H9 (cell line): ENCODE results near the gene SLC25A15. TPM values are rescaled to one million over a fixed set of nuclear protein-coding genes. Genes with fewer than 3 reads are reported as not detected.

Experiments
- DNase-seq: peaks from one replicate; pipeline ENCODE4 v3.0.0-alpha.2; 2017
- H2AFZ ChIP-seq: one replicate; pipeline ENCODE4 v1.6.1; 2013; ENCODE audit warnings: mild to moderate bottlenecking, low read length, control low read depth, moderate library complexity
- H2AK5ac ChIP-seq: 2 replicates; pipeline ENCODE4 v1.6.1; 2013; ENCODE audit warnings: low read length, control low read depth, mixed read lengths; ENCODE audit not compliant: insufficient read length
- H2BK120ac ChIP-seq: one replicate; pipeline ENCODE4 v1.6.1; 2013; ENCODE audit warnings: low read depth, mild to moderate bottlenecking, low read length, control low read depth, inconsistent platforms; ENCODE audit not compliant: poor library complexity, severe bottlenecking
- H2BK12ac ChIP-seq: 2 replicates; pipeline ENCODE4 v1.6.1; 2013; ENCODE audit warnings: low read length, control low read depth, mixed read lengths, low read depth; ENCODE audit not compliant: insufficient read length
- H2BK15ac ChIP-seq: 2 replicates; pipeline ENCODE4 v1.6.1; 2013; ENCODE audit warnings: low read depth, low read length, control low read depth
- H2BK20ac ChIP-seq: one replicate; pipeline ENCODE4 v1.6.1; 2013; ENCODE audit warnings: low read depth, mild to moderate bottlenecking, low read length, control low read depth, inconsistent platforms; ENCODE audit not compliant: poor library complexity, severe bottlenecking
- H2BK5ac ChIP-seq: 2 replicates; pipeline ENCODE4 v1.6.1; 2013; ENCODE audit warnings: low read length, control low read depth, mixed read lengths; ENCODE audit not compliant: insufficient read length
- H3K14ac ChIP-seq: 2 replicates; pipeline ENCODE4 v1.6.1; 2013; ENCODE audit warnings: low read length, control low read depth; ENCODE audit not compliant: insufficient read depth
- H3K18ac ChIP-seq: 2 replicates; pipeline ENCODE4 v1.6.1; 2013; ENCODE audit warnings: low read depth, mild to moderate bottlenecking, mixed read lengths, low read length, control low read depth; ENCODE audit not compliant: insufficient read length
- H3K23ac ChIP-seq: 2 replicates; pipeline ENCODE4 v1.6.1; 2013; ENCODE audit warnings: low read length, control low read depth, mixed read lengths, low read depth; ENCODE audit not compliant: insufficient read length
- H3K23me2 ChIP-seq: 2 replicates; pipeline ENCODE4 v1.6.1; 2013; ENCODE audit warnings: low read depth, mild to moderate bottlenecking, mixed read lengths, low read length, control low read depth; ENCODE audit not compliant: insufficient read length, poor library complexity, severe bottlenecking
- H3K27ac ChIP-seq: 2 replicates; pipeline ENCODE4 v1.5.1; 2013; ENCODE audit warnings: low read length, control low read depth, mixed read lengths, low read depth; ENCODE audit not compliant: insufficient read length
- H3K27me3 ChIP-seq: 2 replicates; pipeline ENCODE4 v1.6.1; 2013; ENCODE audit warnings: low read length, control low read depth, inconsistent platforms; ENCODE audit not compliant: insufficient read depth
- H3K4ac ChIP-seq: 2 replicates; pipeline ENCODE4 v1.6.1; 2013; ENCODE audit warnings: low read depth, mild to moderate bottlenecking, control low read depth, inconsistent platforms, low read length, moderate library complexity
- H3K4me1 ChIP-seq: 2 replicates; pipeline ENCODE4 v1.6.1; 2013; ENCODE audit warnings: low read length, control low read depth, inconsistent platforms; ENCODE audit not compliant: insufficient read depth
- H3K4me2 ChIP-seq: 2 replicates; pipeline ENCODE4 v1.6.1; 2013; ENCODE audit warnings: low read length, control low read depth, mixed read lengths; ENCODE audit not compliant: insufficient read length, insufficient read depth
- H3K56ac ChIP-seq: 2 replicates; pipeline ENCODE4 v1.6.1; 2013; ENCODE audit warnings: low read depth, mild to moderate bottlenecking, mixed read lengths, low read length, control low read depth; ENCODE audit not compliant: insufficient read length
- H3K79me1 ChIP-seq: 2 replicates; pipeline ENCODE4 v1.6.1; 2013; ENCODE audit warnings: low read depth, mild to moderate bottlenecking, moderate library complexity, low read length, control low read depth, inconsistent platforms; ENCODE audit not compliant: insufficient read depth, poor library complexity, severe bottlenecking
- H3K79me2 ChIP-seq: 2 replicates; pipeline ENCODE4 v1.6.1; 2013; ENCODE audit warnings: low read length, control low read depth, inconsistent platforms; ENCODE audit not compliant: insufficient read depth
- H3K9ac ChIP-seq: 2 replicates; pipeline ENCODE4 v1.6.1; 2013; ENCODE audit warnings: low read length, control low read depth, mixed read lengths; ENCODE audit not compliant: insufficient read length; ENCODE audit errors: extremely low read depth
- H3K9me3 ChIP-seq: one replicate; pipeline ENCODE4 v1.6.1; 2013; ENCODE audit warnings: low read depth, low read length, inconsistent platforms; ENCODE audit not compliant: control insufficient read depth
- H3T11ph ChIP-seq: one replicate; pipeline ENCODE4 v1.6.1; 2013; ENCODE audit warnings: mild to moderate bottlenecking, low read length, control low read depth, inconsistent platforms
- H4K20me1 ChIP-seq: one replicate; pipeline ENCODE4 v1.6.1; 2013; ENCODE audit not compliant: control insufficient read depth, insufficient read length, insufficient read depth
- H4K5ac ChIP-seq: 2 replicates; pipeline ENCODE4 v1.6.1; 2013; ENCODE audit warnings: low read depth, mild to moderate bottlenecking, mixed read lengths, low read length, control low read depth; ENCODE audit not compliant: insufficient read length
- H4K8ac ChIP-seq: replicated peaks from 2 replicates; pipeline ENCODE4 v1.6.1; 2013; ENCODE audit warnings: low read length, control low read depth, mixed read lengths, low read depth; ENCODE audit not compliant: insufficient read length
- H4K91ac ChIP-seq: 2 replicates; pipeline ENCODE4 v1.6.1; 2013; ENCODE audit warnings: low read depth, mild to moderate bottlenecking, moderate library complexity, mixed read lengths, low read length, control low read depth; ENCODE audit not compliant: insufficient read length
- H3K27ac Mint-ChIP-seq, 3 experiments: 2 replicates in 2 of 3; 3 replicates in 1 of 3; pipeline ENCODE4 v1.8.0; 2020 to 2021; ENCODE audit warnings: mixed read lengths in 3 of 3, mild to moderate bottlenecking in 1 of 3, moderate library complexity in 1 of 3
- H3K27me3 Mint-ChIP-seq: 2 replicates; pipeline ENCODE4 v1.8.0; 2021; ENCODE audit warnings: low read depth, mild to moderate bottlenecking, moderate library complexity, mixed read lengths
- H3K36me3 Mint-ChIP-seq, 3 experiments: 2 replicates in 2 of 3; 3 replicates in 1 of 3; pipeline ENCODE4 v1.8.0; 2020 to 2021; ENCODE audit warnings: low read depth in 3 of 3, mixed read lengths in 3 of 3; ENCODE audit not compliant: insufficient read depth in 1 of 3
- H3K4me1 Mint-ChIP-seq, 2 experiments: 2 replicates each; pipeline ENCODE4 v1.8.0; 2020; ENCODE audit warnings: mixed read lengths in 2 of 2
- H3K4me3 Mint-ChIP-seq, 2 experiments: 2 replicates in 1 of 2; 3 replicates in 1 of 2; pipeline ENCODE4 v1.8.0; 2020 to 2021; ENCODE audit warnings: mild to moderate bottlenecking in 2 of 2, mixed read lengths in 2 of 2, moderate library complexity in 1 of 2
- H3K9me3 Mint-ChIP-seq, 2 experiments: 2 replicates in 1 of 2; 3 replicates in 1 of 2; pipeline ENCODE4 v1.8.0; 2020; ENCODE audit warnings: mild to moderate bottlenecking in 2 of 2, mixed read lengths in 2 of 2, moderate library complexity in 1 of 2
- WGBS: extraction: QIAGEN DNeasy Blood & Tissue Kit; methylation state at CpG from one replicate; pipeline ENCODE4 v1.1.7; 2013; ENCODE audit warnings: missing lambda C conversion rate, low lambda C conversion rate, mixed read lengths; ENCODE audit not compliant: insufficient read length; ENCODE audit errors: extremely low coverage; 5-methylcytosine and 5-hydroxymethylcytosine counted together
- total RNA-seq: library from RNA; stranded (reverse); gene quantifications from 2 replicates; pipeline ENCODE4 v1.2.1, GENCODE V29; 2021
- TF ChIP-seq, protein P1 (sequence below): fragments of 200-600 bp; sonication (generic); conservative IDR thresholded peaks from 3 replicates; pipeline ENCODE4 v1.8.0; 2021; ENCODE audit warnings: antibody characterized with exemption, mild to moderate bottlenecking

SLC25A15 gene
- total RNA-seq, 1 experiment from 2014 or later: 21.1 TPM

DNA sequence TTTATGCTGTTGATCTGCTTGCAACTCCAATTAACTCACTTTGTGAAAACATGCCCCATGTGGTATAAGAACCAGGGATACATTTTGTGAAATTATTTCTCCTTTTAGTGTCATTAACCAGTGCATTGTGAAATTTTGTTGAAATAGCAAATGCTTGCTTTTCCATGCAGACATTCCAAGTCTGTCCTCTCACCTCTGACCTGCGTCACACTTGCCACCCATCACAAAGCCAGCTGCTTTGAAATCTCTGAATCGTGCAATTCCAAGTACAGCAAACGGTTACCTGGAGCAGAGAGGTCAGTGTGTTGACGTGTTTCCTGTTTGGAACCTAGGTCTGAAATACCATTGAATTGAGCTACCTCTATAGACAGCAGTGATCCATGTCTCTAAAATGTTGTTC is 4.9 kb upstream of the SLC25A15 start:
- no peaks in the 10 kb centered on the region for H3K27me3 Mint-ChIP-seq
- Histone ChIP-seq H3K4me2 (no peak overlapping the region), H3K23ac (no peak overlapping the region), H2BK12ac (no peak overlapping the region), H2BK20ac (no peak overlapping the region), H3T11ph (no peak overlapping the region), H2BK120ac (no peak overlapping the region), H4K20me1 (no peaks in the 10 kb centered on the region), H3K79me1 (no peaks in the 10 kb centered on the region), H3K4me1 (no peaks in the 10 kb centered on the region), H3K18ac (no peak overlapping the region), H3K9ac (no peak overlapping the region), H2BK15ac (no peak overlapping the region), H2BK5ac (no peak overlapping the region), H3K79me2 (no peaks in the 10 kb centered on the region), H2AFZ (no peak overlapping the region), H3K27ac (no peak overlapping the region), H3K4ac (no peak overlapping the region), H3K14ac (no peak overlapping the region), H4K5ac (no peak overlapping the region), H3K9me3 (no peaks in the 10 kb centered on the region), H2AK5ac (no peak overlapping the region), H3K23me2 (no peaks in the 10 kb centered on the region), H3K27me3 (no peaks in the 10 kb centered on the region), H3K56ac (no peak overlapping the region), H4K8ac (no peak overlapping the region), H4K91ac (no peak overlapping the region)
- peaks cover 4 to 6% of the 10 kb centered on the region in 2 experiments for H3K4me1 Mint-ChIP-seq
- no peak overlapping the region for H3K27ac Mint-ChIP-seq
- H3K36me3 Mint-ChIP-seq: no peaks in the 10 kb centered on the region
- no peaks in the 10 kb centered on the region for H3K9me3 Mint-ChIP-seq
- no peak for DNase-seq
- TF ChIP-seq, protein P1, sequence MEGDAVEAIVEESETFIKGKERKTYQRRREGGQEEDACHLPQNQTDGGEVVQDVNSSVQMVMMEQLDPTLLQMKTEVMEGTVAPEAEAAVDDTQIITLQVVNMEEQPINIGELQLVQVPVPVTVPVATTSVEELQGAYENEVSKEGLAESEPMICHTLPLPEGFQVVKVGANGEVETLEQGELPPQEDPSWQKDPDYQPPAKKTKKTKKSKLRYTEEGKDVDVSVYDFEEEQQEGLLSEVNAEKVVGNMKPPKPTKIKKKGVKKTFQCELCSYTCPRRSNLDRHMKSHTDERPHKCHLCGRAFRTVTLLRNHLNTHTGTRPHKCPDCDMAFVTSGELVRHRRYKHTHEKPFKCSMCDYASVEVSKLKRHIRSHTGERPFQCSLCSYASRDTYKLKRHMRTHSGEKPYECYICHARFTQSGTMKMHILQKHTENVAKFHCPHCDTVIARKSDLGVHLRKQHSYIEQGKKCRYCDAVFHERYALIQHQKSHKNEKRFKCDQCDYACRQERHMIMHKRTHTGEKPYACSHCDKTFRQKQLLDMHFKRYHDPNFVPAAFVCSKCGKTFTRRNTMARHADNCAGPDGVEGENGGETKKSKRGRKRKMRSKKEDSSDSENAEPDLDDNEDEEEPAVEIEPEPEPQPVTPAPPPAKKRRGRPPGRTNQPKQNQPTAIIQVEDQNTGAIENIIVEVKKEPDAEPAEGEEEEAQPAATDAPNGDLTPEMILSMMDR: no peak
- no CpG with 5 or more reads among the region's 4 CpGs for WGBS
- H3K4me3 Mint-ChIP-seq: no peak overlapping the region
